ENCODE measurements around the gene MREG. TPM values are rescaled to one million over a fixed set of nuclear protein-coding genes. Genes with fewer than 3 reads are reported as not detected.
A peak's percentile ranks its signal among the peaks of the same experiment; 100 is the strongest.

MREG gene
- total RNA-seq, 1 donor from 2014 or later, result 4.0 TPM

- Mint-ChIP-seq H3K4me1 (ENCODE audit: unreplicated experiment) (peaks cover 16% of the 10 kb centered on the region), H3K4me3 (ENCODE audit: unreplicated experiment) (no peak overlapping the region), H3K36me3 (ENCODE audit: unreplicated experiment) (no peaks in the 10 kb centered on the region), H3K27me3 (ENCODE audit: unreplicated experiment) (no peaks in the 10 kb centered on the region), H3K9me3 (ENCODE audit: unreplicated experiment) (no peaks in the 10 kb centered on the region), H3K27ac (ENCODE audit: unreplicated experiment) (no peak overlapping the region)
- no peak for DNase-seq (ENCODE audit: extremely low spot score, unreplicated experiment)
- no peak for TF ChIP-seq CTCF (IDR thresholded peaks at IDR 0.05)
Measured at GRCh38 chr2:216002693-216003092, 10.7 kb downstream of the MREG start.

GRCh38 chr2:216002101-216002678 is 11.2 kb downstream of the MREG start:
- no peak for TF ChIP-seq CTCF (IDR thresholded peaks at IDR 0.05)
- Mint-ChIP-seq H3K4me1 (ENCODE audit: unreplicated experiment) (peaks cover 16% of the 10 kb centered on the region), H3K4me3 (ENCODE audit: unreplicated experiment) (no peak overlapping the region), H3K36me3 (ENCODE audit: unreplicated experiment) (no peaks in the 10 kb centered on the region), H3K9me3 (ENCODE audit: unreplicated experiment) (no peaks in the 10 kb centered on the region), H3K27me3 (ENCODE audit: unreplicated experiment) (no peaks in the 10 kb centered on the region), H3K27ac (ENCODE audit: unreplicated experiment) (peak overlapping the region; percentile 21)
- DNase-seq (ENCODE audit: extremely low spot score, unreplicated experiment), result no peak

GRCh38 chr2:216001216-216002100 is 11.9 kb downstream of the MREG start:
- TF ChIP-seq CTCF (IDR thresholded peaks at IDR 0.05), result no peak
- no peak overlapping the region for H3K4me3 Mint-ChIP-seq (ENCODE audit: unreplicated experiment)
- no peak overlapping the region for H3K27ac Mint-ChIP-seq (ENCODE audit: unreplicated experiment)
- H3K9me3 Mint-ChIP-seq (ENCODE audit: unreplicated experiment), result no peaks in the 10 kb centered on the region
- H3K36me3 Mint-ChIP-seq (ENCODE audit: unreplicated experiment), result no peaks in the 10 kb centered on the region
- H3K4me1 Mint-ChIP-seq (ENCODE audit: unreplicated experiment), result peaks cover 16% of the 10 kb centered on the region
- no peaks in the 10 kb centered on the region for H3K27me3 Mint-ChIP-seq (ENCODE audit: unreplicated experiment)
- no peak for DNase-seq (ENCODE audit: extremely low spot score, unreplicated experiment)

- Mint-ChIP-seq H3K9me3 (ENCODE audit: unreplicated experiment) (no peaks in the 10 kb centered on the region), H3K4me3 (ENCODE audit: unreplicated experiment) (no peak overlapping the region), H3K36me3 (ENCODE audit: unreplicated experiment) (peaks cover 1% of the 10 kb centered on the region), H3K4me1 (ENCODE audit: unreplicated experiment) (peaks cover 10% of the 10 kb centered on the region), H3K27me3 (ENCODE audit: unreplicated experiment) (no peaks in the 10 kb centered on the region), H3K27ac (ENCODE audit: unreplicated experiment) (no peak overlapping the region)
- no peak for DNase-seq (ENCODE audit: extremely low spot score, unreplicated experiment)
- no peak for TF ChIP-seq CTCF (IDR thresholded peaks at IDR 0.05)
Measured at GRCh38 chr2:215998636-215999035, 14.7 kb downstream of the MREG start.

- Mint-ChIP-seq H3K36me3 (ENCODE audit: unreplicated experiment) (peaks cover 7% of the 10 kb centered on the region), H3K27ac (ENCODE audit: unreplicated experiment) (no peak overlapping the region), H3K4me3 (ENCODE audit: unreplicated experiment) (no peak overlapping the region), H3K27me3 (ENCODE audit: unreplicated experiment) (no peaks in the 10 kb centered on the region), H3K4me1 (ENCODE audit: unreplicated experiment) (peaks cover 4% of the 10 kb centered on the region), H3K9me3 (ENCODE audit: unreplicated experiment) (no peaks in the 10 kb centered on the region)
- DNase-seq (ENCODE audit: extremely low spot score, unreplicated experiment), result no peak
- no peak for TF ChIP-seq CTCF (IDR thresholded peaks at IDR 0.05)
Measured at GRCh38 chr2:215997219-215997618, 16.1 kb downstream of the MREG start.
